Measurements from ENCODE around the gene MMP8. TPM values are rescaled to one million over a fixed set of nuclear protein-coding genes. Genes with fewer than 3 reads are reported as not detected.

The MMP8 gene
- total RNA-seq, 1 donor from 2014 or later = not detected

- peaks cover 5% of the 10 kb centered on the region for H3K9me3 Mint-ChIP-seq
- no peak for DNase-seq (ENCODE audit: low read depth, low spot score)
- no peak for TF ChIP-seq CTCF (conservative IDR thresholded peaks at IDR 0.05)
- H3K27ac Mint-ChIP-seq (ENCODE audit: unreplicated experiment) = no peak overlapping the region
- peaks cover 5% of the 10 kb centered on the region for H3K4me1 Mint-ChIP-seq
- no peaks in the 10 kb centered on the region for H3K27me3 Mint-ChIP-seq (ENCODE audit: low read depth)
- H3K36me3 Mint-ChIP-seq (ENCODE audit: low read depth) = no peaks in the 10 kb centered on the region
- H3K4me3 Mint-ChIP-seq = no peak overlapping the region
Measured at GRCh38 chr11:102763440-102763839, 38.7 kb upstream of the MMP8 start.

GRCh38 chr11:102762361-102762767 lies 37.6 kb upstream of the MMP8 start:
- TF ChIP-seq CTCF (conservative IDR thresholded peaks at IDR 0.05) = no peak
- H3K9me3 Mint-ChIP-seq = no peaks in the 10 kb centered on the region
- H3K27me3 Mint-ChIP-seq (ENCODE audit: low read depth) = no peaks in the 10 kb centered on the region
- no peaks in the 10 kb centered on the region for H3K36me3 Mint-ChIP-seq (ENCODE audit: low read depth)
- peaks cover 5% of the 10 kb centered on the region for H3K4me1 Mint-ChIP-seq
- no peak for DNase-seq (ENCODE audit: low read depth, low spot score)
- no peak overlapping the region for H3K27ac Mint-ChIP-seq (ENCODE audit: unreplicated experiment)
- no peak overlapping the region for H3K4me3 Mint-ChIP-seq

GRCh38 chr11:102761646-102762238 lies 37.0 kb upstream of the MMP8 start:
- H3K4me3 Mint-ChIP-seq = no peak overlapping the region
- no peaks in the 10 kb centered on the region for H3K36me3 Mint-ChIP-seq (ENCODE audit: low read depth)
- H3K27ac Mint-ChIP-seq (ENCODE audit: unreplicated experiment) = no peak overlapping the region

GRCh38 chr11:102760344-102761035 lies 35.7 kb upstream of the MMP8 start:
- TF ChIP-seq CTCF (conservative IDR thresholded peaks at IDR 0.05) = no peak
- no peak overlapping the region for H3K27ac Mint-ChIP-seq (ENCODE audit: unreplicated experiment)
- H3K4me1 Mint-ChIP-seq = peaks cover 5% of the 10 kb centered on the region
- H3K27me3 Mint-ChIP-seq (ENCODE audit: low read depth) = no peaks in the 10 kb centered on the region
- no peak for DNase-seq (ENCODE audit: low read depth, low spot score)
- no peak overlapping the region for H3K4me3 Mint-ChIP-seq
- no peaks in the 10 kb centered on the region for H3K36me3 Mint-ChIP-seq (ENCODE audit: low read depth)
- no peaks in the 10 kb centered on the region for H3K9me3 Mint-ChIP-seq

More at GRCh38 chr11:102761646-102762238, 37.0 kb upstream of the MMP8 start:
- peaks cover 5% of the 10 kb centered on the region for H3K4me1 Mint-ChIP-seq
- DNase-seq (ENCODE audit: low read depth, low spot score) = no peak
- TF ChIP-seq CTCF (conservative IDR thresholded peaks at IDR 0.05) = no peak
- H3K9me3 Mint-ChIP-seq = no peaks in the 10 kb centered on the region
- no peaks in the 10 kb centered on the region for H3K27me3 Mint-ChIP-seq (ENCODE audit: low read depth)

- no peak for DNase-seq (ENCODE audit: low read depth, low spot score)
- Mint-ChIP-seq H3K36me3 (ENCODE audit: low read depth) (no peaks in the 10 kb centered on the region), H3K9me3 (no peaks in the 10 kb centered on the region), H3K27me3 (ENCODE audit: low read depth) (no peaks in the 10 kb centered on the region), H3K4me3 (no peak overlapping the region), H3K27ac (ENCODE audit: unreplicated experiment) (no peak overlapping the region), H3K4me1 (peaks cover 5% of the 10 kb centered on the region)
- no peak for TF ChIP-seq CTCF (conservative IDR thresholded peaks at IDR 0.05)
Measured at GRCh38 chr11:102757823-102758549, 33.2 kb upstream of the MMP8 start.

Measured in neural crest cell (in vitro differentiated cells).